ENCODE results near the gene FAAP20.

FAAP20 gene

DNA sequence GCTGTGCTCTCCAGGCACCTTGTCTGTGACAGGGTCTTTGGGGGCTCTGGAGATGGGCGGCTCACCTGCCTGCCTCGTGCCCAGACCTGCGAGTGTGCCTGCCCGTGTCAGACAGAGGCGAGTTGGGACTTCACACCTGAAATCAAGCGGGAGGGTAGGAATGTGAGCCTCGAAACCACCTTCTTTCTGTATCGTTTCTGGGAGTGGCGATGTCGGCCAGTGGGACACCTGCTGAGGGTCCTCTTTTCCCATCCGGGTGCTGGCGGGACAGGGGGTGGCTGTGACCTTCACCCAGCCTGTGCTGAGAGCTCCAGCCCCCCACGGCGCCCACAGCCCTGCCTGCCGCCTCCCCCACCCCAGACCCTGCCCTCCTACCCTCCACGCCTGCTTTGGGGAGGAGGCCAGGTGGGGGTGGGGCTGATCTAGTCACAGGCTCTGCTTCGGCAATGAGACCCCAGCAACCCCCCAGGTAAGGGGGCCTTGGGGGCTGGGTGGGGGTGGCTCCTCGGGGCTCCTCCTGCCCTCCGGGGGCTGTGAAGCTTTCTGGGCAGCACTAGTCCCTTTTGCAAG lies 15.6 kb upstream of the FAAP20 start:
- peak; percentile 1 for DNase-seq

DNA sequence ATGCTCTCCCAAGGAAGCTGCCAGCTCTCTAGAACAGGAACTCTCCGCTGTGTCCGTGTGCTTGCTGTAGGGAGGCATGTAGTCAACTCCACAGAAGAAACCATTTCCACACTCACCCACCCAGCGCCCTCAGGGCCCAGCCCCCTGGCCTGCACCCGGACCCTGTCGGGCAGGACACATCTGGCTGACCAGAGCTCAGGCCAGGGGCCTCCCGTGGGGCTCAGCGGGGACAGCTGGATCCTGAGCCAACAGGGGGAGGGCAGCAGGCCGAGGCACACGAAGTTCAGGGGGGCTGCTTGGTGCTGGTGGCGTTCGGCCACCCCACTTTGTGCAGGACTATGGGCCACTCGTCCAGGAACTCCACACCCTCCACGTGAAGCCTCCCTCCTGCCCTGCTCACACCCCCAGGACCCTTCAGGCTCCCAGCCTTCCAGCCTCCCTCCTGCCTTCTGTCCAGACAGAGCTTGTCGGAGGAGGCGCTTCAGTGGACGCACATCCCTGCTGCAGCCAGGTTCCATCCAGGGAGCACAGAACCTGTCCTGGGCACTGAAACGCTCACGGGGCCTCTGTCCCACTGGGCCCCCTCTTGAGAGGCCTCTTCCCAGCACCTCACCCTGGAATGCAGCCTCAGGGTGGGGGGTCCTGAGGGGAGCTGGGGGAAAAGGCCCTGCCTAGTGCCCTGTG lies 15.0 kb upstream of the FAAP20 start:
- DNase-seq, result no peak

- DNase-seq, result peak; percentile 1
Observed at GRCh38 chr1:2208309-2209239, 14.0 kb upstream of the FAAP20 start.

- DNase-seq, result no peak
Observed at GRCh38 chr1:2206813-2207487, 12.4 kb upstream of the FAAP20 start.

GRCh38 chr1:2205191-2205952 lies 10.8 kb upstream of the FAAP20 start:
- DNase-seq, result peak; percentile 95

DNA sequence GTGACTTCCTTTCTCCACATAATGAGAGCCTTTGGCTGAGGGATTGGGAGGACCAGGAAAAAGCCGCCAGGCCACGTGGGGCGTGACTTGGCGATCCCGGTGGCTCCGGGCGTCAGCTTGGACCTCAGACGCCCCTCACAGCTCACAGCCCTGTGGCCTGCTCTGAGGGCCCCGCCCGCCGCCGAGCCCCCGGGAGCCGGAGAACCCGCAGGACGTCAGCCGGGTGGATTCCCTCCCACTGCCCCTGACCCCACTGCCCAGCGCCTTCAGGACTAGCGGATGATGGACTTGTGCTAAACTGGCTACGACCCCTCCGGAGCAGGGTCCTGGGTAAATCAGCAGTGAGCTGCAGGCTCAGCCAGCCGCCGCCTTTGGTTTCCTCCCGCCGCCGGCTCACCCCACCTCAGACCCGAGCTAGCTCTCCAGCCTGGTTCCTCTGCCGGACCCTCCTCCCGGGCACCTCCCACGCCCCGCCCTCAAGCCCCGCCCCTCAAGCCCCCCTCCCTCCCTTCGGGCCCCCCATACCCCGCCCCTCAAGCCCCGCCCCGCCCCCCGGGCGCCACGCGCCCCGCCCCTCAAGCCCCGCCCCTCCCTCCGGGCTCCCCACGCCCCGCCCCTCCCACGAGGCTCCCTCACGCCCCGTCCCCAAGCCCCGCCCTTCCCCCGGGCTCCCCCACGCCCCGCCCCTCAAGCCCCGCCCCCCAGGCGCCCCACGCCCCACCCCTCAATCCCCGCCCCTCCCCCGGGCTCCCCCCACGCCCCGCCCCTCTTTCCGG lies 10.0 kb upstream of the FAAP20 start:
- peak; percentile 89 for DNase-seq

- no peak for DNase-seq
Observed at GRCh38 chr1:2203671-2204414, 9.3 kb upstream of the FAAP20 start.

- no peak for DNase-seq
Observed at GRCh38 chr1:2202843-2203601, 8.4 kb upstream of the FAAP20 start.

- no peak for DNase-seq
Observed at GRCh38 chr1:2202008-2202575, 7.5 kb upstream of the FAAP20 start.

DNA sequence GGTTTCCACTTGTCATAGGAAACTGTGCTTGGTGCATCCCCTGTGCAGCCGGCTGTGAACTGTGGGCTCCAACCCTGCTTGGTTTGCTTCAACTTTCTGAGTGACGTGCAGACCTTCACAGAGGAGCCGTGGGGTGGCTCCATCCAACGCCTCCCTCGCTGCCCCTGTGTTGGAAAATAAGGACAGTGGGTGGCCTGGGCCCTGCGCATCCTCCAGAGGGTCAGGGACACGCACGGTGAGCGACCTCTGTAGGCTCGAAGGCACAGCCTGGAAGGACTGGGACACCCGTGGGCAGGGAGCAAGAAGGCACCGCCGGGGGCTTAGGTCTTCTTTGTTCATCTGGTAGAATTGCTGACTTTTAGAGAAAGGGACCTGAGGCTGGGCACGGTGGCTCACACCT lies 6.5 kb upstream of the FAAP20 start:
- no peak for DNase-seq

DNA sequence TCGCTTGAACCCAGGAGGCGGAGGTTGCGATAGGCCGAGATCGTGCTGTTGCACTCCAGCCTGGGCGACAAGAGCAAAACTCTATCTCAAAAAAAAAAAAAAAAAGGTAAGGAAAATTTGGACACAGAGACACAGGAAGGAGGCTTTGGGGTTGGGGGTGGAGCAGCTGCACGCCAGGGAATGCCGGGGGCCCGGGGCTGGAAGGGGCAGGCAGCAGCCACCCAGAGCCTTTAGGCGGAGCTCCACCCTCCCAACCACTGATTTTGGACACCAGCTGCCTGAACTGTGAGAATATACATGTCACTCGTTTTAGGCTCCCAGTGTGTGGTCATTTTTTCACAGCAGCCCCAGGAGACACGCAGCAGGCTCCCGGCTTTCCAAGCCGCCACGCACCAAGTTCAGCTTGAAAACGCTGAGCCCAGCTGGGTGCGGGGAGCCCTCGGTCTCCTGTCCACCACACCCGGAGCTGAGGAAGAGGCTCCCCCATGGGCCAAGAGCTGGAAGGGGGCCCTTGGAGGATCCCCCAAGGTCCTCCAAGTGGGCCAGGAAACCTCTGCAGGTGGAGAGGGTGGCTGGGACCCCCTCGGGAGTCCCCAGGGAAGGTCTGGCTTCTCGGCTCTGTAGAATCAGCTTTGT lies 5.9 kb upstream of the FAAP20 start:
- no peak for DNase-seq

DNA sequence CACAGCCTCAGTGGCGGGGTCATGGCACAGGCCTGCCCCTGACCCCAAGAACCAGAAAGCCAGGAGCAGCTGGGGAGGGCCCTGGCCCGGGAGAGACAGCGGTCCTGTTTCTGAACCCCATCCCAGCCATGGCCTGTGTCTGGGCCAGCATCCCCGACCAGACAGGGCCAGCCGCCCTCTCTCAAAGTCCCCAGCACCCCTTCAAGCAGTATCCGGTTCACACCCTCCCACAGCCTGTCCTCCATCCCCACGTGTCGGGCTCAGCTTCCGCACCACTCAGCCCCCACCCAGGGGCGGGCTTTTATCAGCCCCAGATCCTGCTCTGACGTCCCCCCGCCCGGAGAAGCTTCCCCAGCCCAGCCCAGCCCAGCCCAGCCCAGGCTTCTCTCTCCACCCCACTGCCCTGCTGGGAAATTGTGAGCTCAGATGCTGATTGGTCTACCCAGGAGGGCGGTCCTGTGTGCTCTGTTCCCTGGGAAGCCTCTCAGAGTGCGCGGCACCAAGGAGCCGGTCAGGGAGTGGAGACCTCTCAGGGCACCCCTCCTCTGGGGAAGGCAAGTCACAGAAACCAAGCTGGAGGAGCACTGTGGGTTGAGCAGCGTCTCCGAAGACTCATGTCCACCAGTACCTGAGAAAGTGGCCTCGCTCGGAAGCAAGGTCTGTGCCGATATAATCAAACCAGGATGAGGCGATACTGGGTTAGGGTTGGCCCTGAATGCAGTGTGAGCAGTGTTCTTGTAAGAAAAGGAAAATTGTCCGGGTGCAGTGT lies 4.7 kb upstream of the FAAP20 start:
- peak; percentile 91 for DNase-seq

DNA sequence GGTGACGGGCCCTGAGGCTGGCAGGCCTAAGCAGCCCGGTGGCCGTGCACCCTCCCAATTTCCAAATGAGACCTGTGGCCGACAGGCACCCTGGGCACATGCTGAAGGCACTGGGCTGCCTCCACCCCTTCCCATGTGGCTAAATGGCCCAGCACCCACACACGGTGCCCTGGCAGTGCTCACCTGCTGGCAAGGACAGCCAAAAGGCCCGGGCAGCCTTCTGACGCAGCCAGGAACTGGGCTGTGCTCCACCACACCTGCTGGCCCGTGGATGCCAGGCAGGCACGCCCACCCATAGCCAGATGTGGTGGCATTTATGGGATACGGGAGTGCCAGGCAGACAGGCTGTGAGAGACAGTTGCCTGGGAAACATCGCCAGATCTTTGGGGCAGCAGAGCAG lies 4.0 kb upstream of the FAAP20 start:
- DNase-seq, result no peak

DNA sequence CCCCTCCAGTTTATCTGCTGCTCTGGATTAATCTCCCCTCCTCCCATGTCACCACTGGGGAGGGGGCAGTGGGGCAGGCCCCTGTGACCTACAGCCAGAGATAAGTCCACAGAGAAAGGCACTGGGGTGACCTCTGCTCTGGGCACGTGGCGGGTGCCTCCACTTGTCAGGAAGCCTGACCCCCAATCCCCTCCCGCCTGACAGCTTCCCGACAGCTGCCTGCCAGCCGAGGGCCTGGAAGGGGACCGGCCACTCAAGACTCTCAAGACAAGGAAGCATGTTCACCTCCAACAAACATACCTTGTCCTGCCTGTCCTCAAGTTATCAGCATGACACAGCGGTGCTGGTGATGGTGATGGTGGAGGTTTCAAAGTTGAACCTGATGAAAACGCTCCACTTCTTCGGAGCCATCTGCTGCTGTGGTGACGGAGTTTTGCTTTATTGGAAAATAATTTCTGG lies 3.2 kb upstream of the FAAP20 start:
- no peak for DNase-seq

GRCh38 chr1:2196901-2197638 lies 2.5 kb upstream of the FAAP20 start:
- no peak for DNase-seq

GRCh38 chr1:2195785-2196184 lies 1.2 kb upstream of the FAAP20 start:
- DNase-seq, result no peak

DNA sequence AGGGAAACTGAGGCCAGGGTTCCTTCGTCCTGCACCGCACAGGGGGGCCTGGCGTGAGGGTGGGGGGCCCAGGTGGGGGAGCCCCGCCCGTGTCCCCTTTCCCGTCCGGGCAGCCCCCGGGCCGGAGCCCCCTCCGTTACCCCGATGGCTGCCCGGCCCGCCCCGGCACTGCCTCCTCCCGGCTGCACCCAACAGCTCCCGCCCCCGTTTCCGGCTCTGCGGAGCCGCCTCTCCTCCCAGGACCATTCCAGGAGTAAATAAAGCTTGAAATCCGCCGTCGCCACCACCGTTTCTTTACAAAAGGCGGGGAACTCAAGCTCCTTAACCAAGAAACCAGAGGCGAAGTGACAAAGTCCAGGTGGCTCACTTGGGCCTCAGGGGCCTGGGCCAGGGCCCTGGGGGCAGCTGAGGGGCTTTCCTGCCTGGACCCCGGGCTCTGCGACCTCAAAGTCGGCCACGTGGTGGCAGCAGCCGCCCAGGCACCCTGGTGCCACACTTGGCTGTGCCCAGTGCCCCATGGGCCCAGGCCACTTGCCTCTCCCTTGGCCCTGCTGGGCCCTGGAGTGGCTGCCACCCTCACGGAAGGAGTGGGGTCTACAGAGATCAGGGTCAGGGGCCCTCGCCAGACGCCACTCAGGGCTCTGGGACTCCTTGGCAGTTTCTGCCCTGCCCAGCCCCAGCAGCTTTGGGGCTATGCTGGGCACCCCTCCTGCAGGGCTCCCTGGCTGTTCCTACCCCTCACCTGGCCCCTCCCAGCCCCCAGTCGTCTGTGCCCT lies 514 bp upstream of the FAAP20 start:
- peak; percentile 92 for DNase-seq
